ENCODE data around the gene OXLD1. TPM values are rescaled to one million over a fixed set of nuclear protein-coding genes. Genes with fewer than 3 reads are reported as not detected.
A peak's percentile ranks its signal among the peaks of the same experiment; 100 is the strongest.

Gene OXLD1
- polyA plus RNA-seq, 1 donor (not counting 4 experiments of a cell fraction or from before 2014, with no cell fraction given): 16.3 TPM

DNA sequence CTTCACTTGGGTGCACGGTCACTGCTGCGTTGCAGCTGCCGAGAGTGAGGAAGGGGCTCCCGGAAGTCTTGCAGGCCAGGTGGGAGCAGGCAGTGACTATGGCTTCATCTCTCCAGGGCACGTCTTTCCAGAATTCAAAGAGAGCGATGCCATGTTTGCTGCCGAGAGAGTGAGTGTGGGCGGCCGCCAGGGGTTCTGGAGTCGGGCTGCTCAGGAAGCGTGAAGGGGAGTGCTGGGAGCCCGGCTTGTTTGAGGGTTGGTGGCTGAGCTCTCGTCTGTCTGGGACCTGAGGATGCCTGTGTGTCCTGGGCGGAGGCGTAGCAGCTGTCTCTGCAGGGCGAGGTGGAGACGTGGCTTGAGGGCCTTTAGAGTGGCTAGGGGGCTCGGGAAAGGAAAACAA lies 23.7 kb upstream of the OXLD1 start:
- dilution Hi-C loops (cut with MboI; ENCODE audit: extremely low pct_ligation_motif_present, low sequenced_read_pairs): no loop called here
- H3K4me2 ChIP-seq (ENCODE audit: control insufficient read depth, extremely low read depth, insufficient read depth, low read depth, low read length): no peak overlapping the region
- TF ChIP-seq, protein P1, sequence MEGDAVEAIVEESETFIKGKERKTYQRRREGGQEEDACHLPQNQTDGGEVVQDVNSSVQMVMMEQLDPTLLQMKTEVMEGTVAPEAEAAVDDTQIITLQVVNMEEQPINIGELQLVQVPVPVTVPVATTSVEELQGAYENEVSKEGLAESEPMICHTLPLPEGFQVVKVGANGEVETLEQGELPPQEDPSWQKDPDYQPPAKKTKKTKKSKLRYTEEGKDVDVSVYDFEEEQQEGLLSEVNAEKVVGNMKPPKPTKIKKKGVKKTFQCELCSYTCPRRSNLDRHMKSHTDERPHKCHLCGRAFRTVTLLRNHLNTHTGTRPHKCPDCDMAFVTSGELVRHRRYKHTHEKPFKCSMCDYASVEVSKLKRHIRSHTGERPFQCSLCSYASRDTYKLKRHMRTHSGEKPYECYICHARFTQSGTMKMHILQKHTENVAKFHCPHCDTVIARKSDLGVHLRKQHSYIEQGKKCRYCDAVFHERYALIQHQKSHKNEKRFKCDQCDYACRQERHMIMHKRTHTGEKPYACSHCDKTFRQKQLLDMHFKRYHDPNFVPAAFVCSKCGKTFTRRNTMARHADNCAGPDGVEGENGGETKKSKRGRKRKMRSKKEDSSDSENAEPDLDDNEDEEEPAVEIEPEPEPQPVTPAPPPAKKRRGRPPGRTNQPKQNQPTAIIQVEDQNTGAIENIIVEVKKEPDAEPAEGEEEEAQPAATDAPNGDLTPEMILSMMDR (optimal IDR thresholded peaks at IDR 0.05 in 1 of 3, IDR thresholded peaks at IDR 0.05 in 1 of 3, conservative IDR thresholded peaks at IDR 0.05 in 1 of 3; ENCODE audit: extremely low read depth in 1 of 3, insufficient read depth in 2 of 3, low read length in 3 of 3): no peak
- TF ChIP-seq EZH2 (IDR thresholded peaks at IDR 0.05; ENCODE audit: low read length): no peak
- no peak for FAIRE-seq
- H3K9me3 ChIP-seq (ENCODE audit: control insufficient read depth, low read depth, low read length): no peaks in the 10 kb centered on the region
- no peak for DNase-seq (ENCODE audit: low read depth, low spot score)
- no peak overlapping the region for H3K27ac ChIP-seq (ENCODE audit: control insufficient read depth, insufficient read depth, low read length)
- H3K4me3 ChIP-seq (ENCODE audit: control insufficient read depth in 2 of 3, extremely low read depth in 1 of 3, insufficient read depth in 2 of 3, low read depth in 1 of 3, low read length in 3 of 3): no peak overlapping the region
- no peak overlapping the region for H2AFZ ChIP-seq (ENCODE audit: control insufficient read depth, low read length)
- H3K79me2 ChIP-seq (ENCODE audit: control insufficient read depth, insufficient read depth, low read length): peaks cover 75% of the 10 kb centered on the region
- no peaks in the 10 kb centered on the region for H3K27me3 ChIP-seq (ENCODE audit: control insufficient read depth, extremely low read depth, insufficient read depth, low read length)
- peaks cover 65 to 75% of the 10 kb centered on the region in 2 experiments for H3K36me3 ChIP-seq (ENCODE audit: control insufficient read depth in 2 of 2, extremely low read depth in 1 of 2, insufficient read depth in 2 of 2, low read length in 2 of 2)
- H3K4me1 ChIP-seq (ENCODE audit: control insufficient read depth, extremely low read depth, insufficient read depth, low read length): peaks cover 17% of the 10 kb centered on the region
- peaks cover 25% of the 10 kb centered on the region for H4K20me1 ChIP-seq (ENCODE audit: control insufficient read depth, extremely low read depth, insufficient read depth, low read length)
- H3K9me1 ChIP-seq (ENCODE audit: control insufficient read depth, extremely low read depth, insufficient read depth, low read length): no peaks in the 10 kb centered on the region
- no peak overlapping the region for H3K9ac ChIP-seq (ENCODE audit: control insufficient read depth, extremely low read depth, insufficient read depth, low read length)

DNA sequence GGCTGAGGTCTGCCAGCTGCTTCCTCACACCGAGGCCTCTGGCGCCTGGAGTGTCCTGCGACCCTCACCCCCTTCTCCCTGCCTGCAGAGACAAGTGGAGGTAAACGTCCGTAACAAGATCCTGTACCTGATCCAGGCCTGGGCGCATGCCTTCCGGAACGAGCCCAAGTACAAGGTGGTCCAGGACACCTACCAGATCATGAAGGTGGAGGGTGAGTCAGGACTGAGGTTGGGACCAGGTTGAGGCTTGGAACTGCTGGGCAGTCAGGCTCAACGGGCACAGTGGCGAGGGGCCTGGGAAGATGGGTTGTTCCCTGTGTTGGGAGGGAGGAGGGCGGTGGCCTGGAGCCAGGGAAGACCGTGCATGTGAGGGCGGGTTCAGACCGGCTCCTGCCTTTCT lies 22.2 kb upstream of the OXLD1 start:
- H3K79me2 ChIP-seq (ENCODE audit: control insufficient read depth, insufficient read depth, low read length): peaks cover 78% of the 10 kb centered on the region
- DNase-seq (ENCODE audit: low read depth, low spot score) (no peak), FAIRE-seq (no peak)
- H3K4me1 ChIP-seq (ENCODE audit: control insufficient read depth, extremely low read depth, insufficient read depth, low read length): peaks cover 24% of the 10 kb centered on the region
- H3K9me3 ChIP-seq (ENCODE audit: control insufficient read depth, low read depth, low read length): no peaks in the 10 kb centered on the region
- dilution Hi-C loops (cut with MboI; ENCODE audit: extremely low pct_ligation_motif_present, low sequenced_read_pairs): no loop called here
- TF ChIP-seq EZH2 (IDR thresholded peaks at IDR 0.05; ENCODE audit: low read length): no peak
- TF ChIP-seq, protein P1 (optimal IDR thresholded peaks at IDR 0.05 in 1 of 3, IDR thresholded peaks at IDR 0.05 in 1 of 3, conservative IDR thresholded peaks at IDR 0.05 in 1 of 3; ENCODE audit: extremely low read depth in 1 of 3, insufficient read depth in 2 of 3, low read length in 3 of 3): no peak
- H3K4me2 ChIP-seq (ENCODE audit: control insufficient read depth, extremely low read depth, insufficient read depth, low read depth, low read length): no peak overlapping the region
- no peak overlapping the region for H3K4me3 ChIP-seq (ENCODE audit: control insufficient read depth in 2 of 3, extremely low read depth in 1 of 3, insufficient read depth in 2 of 3, low read depth in 1 of 3, low read length in 3 of 3)
- no peak overlapping the region for H2AFZ ChIP-seq (ENCODE audit: control insufficient read depth, low read length)
- peaks cover 56 to 64% of the 10 kb centered on the region in 2 experiments for H3K36me3 ChIP-seq (ENCODE audit: control insufficient read depth in 2 of 2, extremely low read depth in 1 of 2, insufficient read depth in 2 of 2, low read length in 2 of 2)
- no peaks in the 10 kb centered on the region for H3K9me1 ChIP-seq (ENCODE audit: control insufficient read depth, extremely low read depth, insufficient read depth, low read length)
- no peak overlapping the region for H3K27ac ChIP-seq (ENCODE audit: control insufficient read depth, insufficient read depth, low read length)
- peaks cover 25% of the 10 kb centered on the region for H4K20me1 ChIP-seq (ENCODE audit: control insufficient read depth, extremely low read depth, insufficient read depth, low read length)
- H3K27me3 ChIP-seq (ENCODE audit: control insufficient read depth, extremely low read depth, insufficient read depth, low read length): no peaks in the 10 kb centered on the region
- H3K9ac ChIP-seq (ENCODE audit: control insufficient read depth, extremely low read depth, insufficient read depth, low read length): peak overlapping the region; percentile 28

Data from keratinocyte (primary cell).